Anterior cingulate cortex (tissue), 58 donors: ENCODE data around the gene ZNF460.

ENCODE experiments used
- DNase-seq, 58 donors: peaks; one replicate each; lab custom pipeline; 2025; lab: John Stamatoyannopoulos, UW

The ZNF460 gene

DNA sequence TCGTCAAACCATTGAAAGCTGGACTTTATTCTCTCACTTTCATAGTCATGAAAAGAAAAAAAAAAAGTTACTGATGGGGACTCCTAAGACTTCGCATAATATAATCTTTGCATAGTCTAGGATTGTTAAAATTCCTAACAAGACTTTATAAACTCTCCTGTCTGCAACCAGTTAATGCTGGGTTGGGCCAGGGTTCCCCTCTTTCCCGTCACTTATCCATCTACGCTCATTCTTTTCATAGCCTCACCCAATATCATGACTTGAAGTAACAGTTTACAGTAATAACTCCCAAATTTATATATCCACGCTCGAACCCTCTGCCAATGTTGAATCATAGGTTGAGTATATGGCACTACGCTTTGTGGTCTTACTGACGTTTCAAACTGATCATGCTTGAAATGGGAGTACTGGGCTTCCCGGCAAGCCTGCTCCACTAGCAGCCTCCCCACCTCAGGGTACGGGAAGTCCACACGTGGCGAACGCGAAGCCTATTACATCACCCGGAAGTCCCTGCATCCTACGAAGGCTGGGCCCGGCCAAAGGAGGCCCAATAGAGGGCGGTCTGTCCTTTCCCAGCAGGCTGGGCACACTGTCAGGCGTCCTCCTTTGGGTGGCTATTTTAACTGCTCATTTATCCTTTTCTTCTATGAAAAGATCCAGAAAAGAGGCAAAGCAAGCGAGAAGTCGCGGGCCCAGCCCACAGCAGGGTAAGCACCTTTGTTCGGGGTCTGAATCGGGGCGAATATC, 694 bp upstream of the ZNF460 start:
- DNase-seq = peak; percentile 54 to 95 (median 84)

DNA sequence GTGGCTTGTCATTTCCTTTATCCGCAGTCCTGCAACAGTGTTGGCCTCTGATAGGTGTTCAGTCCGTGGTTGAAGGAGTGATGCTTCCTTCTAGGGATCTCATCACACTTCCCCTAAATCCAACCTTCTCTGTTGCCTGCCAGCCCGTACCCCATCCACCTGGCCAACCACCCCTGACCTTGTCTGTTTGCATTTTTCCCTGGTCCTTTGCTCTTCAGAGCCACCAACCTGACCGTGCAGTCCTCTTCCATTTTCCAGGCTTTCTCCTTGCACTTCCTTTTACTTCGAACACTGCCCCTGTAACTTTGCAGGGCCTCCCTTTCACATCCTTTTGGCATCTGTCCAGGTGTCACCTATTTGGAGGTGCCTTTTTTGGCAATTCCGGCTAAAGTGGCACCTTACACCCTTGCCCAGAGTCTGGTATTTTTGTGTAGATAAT, 696 bp downstream of the ZNF460 start:
- DNase-seq = peak in 4 of 58 donors; percentile 1 to 27 (median 22)

DNA sequence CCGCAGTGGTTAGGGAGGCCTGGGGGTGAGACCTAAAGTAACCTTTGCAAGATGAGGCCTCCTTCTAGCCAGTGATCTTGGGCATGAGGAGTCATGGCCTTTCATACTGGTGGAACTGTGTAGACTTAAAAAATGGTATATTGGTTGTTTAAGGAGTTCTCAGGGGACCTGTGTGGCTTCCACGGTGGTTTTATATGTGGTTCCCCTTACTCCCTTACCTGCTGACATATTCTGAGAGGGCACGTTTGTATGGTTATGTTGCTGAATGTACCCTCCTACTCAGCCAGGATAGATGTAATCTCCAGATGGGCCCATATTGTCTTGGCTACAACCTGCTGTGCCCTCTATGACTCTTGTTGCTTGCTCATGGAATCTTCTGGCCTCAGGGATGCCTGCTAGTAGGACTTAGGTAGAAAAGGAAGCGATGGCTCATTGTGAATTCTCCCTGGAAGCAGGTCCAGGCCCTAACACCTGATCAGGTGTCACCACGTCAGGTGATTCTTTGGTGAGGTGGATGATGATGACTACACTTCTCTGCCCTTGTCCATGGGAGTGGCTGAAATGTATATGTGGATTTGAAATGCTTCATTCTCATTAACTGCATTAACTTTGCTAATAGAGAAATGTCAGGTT, 1.8 kb downstream of the ZNF460 start:
- no peak for DNase-seq

DNA sequence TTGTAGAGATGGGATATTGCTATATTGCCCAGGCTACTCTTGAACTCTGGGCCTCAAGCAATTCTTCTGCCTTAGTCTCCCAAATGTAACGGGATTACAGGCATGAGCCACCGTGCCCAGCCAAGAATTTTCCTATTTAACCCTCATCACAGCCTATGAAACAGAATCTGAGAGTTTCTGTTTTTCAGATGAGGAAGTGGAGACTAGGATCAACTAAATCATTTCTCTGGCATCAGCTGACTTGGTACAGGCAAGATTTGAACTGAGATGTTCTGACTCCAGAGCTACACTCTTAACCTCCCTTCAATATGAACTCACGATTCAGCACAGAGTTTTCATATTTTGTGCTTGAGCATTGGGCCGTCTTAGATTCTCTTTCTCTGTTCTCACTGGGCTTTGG, 8.1 kb downstream of the ZNF460 start:
- DNase-seq = no peak

DNA sequence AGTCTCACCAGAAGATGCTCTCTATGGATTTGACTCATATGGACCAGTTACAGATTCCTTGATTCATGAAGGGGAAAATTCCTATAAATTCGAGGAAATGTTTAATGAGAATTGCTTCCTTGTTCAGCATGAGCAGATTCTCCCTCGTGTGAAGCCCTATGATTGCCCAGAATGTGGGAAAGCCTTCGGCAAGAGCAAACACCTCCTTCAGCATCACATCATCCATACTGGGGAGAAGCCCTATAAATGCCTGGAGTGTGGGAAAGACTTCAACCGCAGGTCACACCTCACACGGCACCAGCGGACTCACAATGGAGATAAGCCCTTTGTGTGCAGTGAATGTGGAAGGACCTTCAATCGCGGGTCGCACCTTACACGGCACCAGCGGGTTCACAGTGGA, 10.7 kb downstream of the ZNF460 start:
- no peak for DNase-seq

DNA sequence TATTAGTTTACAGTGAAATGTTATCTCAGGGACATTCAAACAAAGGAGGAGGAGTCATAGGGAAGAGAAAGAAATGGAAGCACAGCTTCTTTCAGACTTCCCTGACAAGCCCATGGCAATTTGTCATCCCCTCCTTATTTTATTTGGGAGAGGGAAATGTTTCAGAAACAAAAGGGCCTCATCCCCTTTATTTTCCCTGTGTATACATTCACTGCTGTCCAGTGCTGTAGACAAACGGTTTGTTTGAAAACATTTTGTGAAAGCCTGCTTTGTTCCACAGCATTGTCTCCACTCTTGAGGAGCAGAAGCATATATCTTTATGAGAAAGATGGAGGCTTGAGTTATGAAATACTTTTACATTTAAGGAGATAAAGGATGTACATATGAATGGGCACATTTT, 12.3 kb downstream of the ZNF460 start:
- DNase-seq = no peak

DNA sequence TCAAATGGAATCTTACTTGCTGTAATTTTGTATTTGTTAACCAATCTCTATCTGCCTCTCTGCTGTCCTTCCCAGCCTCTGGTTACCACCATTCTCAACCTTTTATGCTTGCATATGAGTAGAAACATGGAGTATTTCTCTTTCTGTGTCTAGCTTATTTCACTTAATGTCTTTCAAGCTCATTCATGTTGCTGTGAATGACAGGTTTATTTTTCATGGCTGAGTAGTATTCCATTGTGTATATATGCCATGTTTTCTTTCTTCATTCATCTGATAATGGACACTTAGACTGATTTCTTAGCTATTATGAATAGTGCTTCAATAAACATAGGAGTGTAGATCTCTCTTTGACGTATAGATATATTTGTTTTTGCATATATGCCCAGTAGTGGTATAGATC, 13.4 kb downstream of the ZNF460 start:
- DNase-seq = no peak

DNA sequence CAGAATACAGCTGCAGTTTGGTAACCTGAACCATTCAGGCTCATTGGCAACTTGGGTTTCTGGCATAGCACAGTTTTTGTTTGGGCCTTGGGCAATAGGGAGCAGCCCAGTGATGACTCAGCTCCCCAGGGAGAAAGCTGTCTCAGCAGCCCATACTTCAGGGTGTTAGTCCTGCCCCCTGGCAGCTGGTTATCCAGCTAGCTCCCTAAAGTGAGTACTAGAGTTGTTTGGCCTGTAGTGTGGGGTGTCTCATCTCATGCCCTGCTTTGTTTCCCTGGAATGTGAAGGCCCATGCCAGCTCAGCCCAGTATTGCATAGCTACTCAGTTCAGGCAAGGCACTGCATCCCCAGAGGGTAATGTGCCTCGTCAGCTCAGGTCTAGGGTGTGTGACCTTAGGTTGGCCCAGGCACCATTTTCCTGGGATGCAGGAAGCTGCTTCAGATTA, 21.8 kb downstream of the ZNF460 start:
- peak in 2 of 58 donors; percentile 22 to 42 for DNase-seq

DNA sequence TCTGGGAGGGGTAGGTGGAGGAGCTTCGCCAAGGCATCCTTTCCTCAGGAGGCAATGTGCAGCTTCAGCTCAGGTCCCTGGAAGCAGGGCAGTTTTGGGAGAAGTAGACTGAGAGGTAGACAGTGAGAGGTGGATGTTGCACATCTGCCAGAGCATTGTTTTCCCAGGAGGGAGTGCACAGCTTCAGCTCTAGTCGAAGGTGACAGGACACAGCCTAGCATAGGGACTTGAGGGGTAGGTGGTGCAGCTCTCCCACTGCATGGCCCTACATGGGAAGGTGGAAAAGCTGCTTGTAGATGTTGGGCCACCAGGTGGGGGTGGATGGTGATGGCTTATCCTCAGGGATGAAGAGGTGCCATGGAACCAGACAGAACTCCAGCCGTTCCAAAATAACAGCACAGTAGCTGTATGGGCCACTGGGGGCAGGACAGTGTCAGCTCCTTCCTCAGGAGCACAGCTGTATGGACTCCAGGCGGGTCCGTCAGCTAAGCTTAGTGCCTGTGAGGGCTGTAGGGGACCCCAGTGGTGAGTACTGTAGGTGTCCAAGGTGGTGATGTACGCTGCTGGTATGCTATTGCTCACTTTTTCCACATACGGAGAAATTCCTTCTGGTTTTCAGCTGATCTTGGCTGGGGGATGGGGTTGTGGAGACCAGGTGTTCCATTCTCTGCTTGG, 22.6 kb downstream of the ZNF460 start:
- no peak for DNase-seq

DNA sequence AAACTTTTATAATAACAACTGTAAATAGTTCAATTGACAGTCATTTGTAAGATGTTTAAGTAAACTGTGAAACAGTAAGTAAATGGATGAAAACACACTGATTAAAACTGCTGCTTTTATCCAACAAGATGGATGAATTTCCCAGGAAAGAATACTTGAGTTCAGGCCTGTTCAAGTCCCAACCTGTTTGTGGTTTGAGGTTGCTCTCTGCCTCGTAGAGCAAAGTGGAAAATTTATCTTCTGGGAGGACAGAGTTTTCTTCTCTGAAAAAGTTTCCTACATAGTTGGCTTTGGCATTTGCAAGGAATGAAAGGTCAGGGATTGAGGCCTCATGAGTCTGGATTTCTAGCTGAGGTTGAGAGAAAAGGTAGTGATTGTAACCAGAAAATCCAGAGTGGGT, 24.8 kb downstream of the ZNF460 start:
- no peak for DNase-seq

DNA sequence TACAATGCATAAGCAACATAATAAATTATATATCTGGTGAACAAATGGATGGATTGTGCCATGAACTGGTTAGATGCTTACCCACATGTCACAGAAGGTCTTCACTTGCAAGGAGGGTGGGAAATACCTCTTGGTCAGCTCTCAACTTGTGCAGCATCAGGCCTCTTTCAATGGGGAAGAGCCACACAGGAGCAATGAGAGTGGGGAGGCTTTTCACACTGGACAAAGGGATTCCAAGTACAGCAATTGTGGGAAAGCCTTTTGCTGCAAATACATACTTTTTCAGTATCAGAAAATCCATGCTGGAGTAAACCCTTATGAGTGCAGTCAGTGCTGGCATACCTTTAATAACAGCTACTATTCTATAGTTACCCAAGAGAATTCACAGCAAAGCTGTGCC, 28.2 kb downstream of the ZNF460 start:
- DNase-seq = no peak

DNA sequence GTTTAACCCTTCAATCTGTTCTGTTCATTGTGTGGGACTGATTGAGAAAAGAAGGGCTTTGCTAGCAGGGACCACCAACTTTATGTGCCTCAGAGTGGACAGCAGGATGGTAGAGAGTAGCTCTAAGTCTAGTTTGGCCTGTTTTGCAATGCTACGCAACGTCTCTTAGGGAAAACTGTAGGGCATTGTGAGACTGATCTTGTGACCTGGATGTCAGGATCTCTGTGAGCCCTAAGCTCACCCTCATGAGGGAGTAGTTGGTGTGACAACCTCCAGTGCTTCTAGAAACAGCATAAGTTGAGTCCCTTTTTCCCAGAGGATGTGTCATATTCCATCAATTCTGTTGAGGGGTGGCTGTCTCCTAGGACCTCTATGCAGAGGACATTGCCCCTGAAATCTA, 30.5 kb downstream of the ZNF460 start:
- no peak for DNase-seq

DNA sequence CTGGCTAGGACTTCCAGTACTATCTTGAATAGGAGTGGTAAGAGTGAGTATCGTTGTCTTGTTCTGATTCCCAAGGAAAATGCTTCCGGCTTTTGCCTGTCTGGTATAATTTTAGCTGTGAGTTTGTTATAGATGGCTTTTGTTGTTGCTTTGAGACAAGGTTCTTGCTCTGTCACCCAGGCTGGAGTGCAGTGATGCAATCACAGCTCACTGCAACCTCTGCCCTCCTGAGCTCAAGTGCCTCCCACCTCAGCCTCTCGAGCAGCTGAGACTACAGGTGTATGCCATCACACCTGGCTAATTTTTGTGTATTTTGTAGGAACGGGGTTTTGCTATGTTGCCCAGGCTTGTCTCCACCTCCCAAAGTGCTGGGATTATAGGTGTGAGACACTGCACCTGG, 33.9 kb downstream of the ZNF460 start:
- DNase-seq = no peak

DNA sequence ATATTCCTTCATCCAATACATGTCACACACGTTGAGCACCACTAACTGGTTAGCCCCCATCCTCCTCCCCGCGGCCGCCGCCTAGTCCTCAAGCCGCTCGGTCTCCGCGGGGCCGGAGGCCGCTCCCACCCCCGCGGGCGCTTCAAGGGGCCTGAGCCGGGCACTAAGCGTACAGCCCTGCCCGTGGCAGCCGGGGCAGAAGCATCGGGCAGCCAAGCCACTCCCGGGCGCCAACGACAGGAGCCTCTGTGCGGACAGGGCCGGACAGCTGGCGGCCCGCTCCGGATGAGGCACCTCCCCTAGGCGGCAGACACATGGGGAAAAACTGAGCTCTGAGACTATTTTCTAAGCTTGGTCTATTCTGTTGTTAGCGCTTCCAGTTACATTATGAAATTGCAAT, 37.2 kb downstream of the ZNF460 start:
- DNase-seq = peak in 4 of 58 donors; percentile 0 to 10 (median 4)

DNA sequence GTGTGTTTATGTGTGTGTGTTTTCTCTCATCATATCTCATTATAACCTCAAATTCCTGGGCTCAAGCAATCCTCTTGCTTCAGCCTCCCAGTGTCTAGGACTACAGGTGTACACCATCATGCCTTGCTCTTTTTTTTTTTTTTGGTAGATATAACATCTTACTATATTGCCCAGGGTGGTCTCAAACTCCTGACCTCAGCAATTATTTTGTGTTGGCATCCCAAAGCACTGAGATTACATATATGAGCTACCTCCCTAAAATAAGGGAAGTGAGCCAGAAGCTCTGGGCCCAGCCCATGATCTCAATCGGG, 39.5 kb downstream of the ZNF460 start:
- no peak for DNase-seq

DNA sequence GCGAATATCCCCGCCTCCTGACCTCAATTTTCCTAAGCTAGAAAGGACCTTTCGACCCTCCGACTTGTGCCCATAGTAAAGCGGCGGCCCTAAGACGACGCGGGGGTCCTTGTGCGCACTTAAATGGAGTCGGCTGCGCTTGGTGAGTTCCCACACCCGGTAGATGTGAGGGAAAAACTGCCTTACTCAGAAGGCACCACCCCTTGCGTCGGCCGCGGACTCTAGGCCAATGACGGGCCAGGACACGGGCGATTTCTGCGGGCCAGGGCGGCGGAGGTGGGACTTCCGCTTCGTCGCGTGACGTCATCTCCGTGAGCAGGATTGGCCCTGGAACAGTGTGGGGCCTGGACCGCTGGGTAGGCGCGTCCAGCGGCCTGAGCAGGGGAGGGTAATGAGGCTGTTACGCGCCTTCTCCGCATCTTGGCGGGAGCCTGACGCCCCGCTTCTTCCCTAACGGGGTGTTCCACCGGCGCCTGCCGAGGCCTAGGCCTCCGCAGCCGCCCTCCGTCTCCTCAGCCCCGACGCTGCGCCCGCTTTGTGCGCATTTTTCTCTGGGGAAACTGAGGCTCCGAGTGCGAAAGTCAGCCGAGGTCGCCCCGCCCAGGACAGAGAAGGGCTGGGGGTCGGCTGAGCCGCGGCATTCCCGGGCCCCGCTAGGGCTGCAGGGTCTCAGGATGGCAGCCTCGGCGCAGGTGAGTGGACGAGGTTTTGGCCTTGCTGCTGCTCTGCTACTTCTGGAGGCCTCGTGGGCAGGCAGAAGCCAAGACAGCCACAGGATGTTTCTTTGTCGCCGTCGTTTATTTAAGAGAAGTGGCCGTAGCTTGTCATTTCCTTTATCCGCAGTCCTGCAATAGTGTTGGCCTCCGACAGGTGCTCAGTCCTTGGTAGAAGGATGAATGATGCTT, 40.1 kb downstream of the ZNF460 start, which contains the start of gene ZNF543:
Gene ZNF543 (plus strand): TSS at position 293 of the 905 bp plus-strand sequence. CDS start 382 bp downstream, at position 675.
- peak; percentile 68 to 98 (median 92) for DNase-seq

DNA sequence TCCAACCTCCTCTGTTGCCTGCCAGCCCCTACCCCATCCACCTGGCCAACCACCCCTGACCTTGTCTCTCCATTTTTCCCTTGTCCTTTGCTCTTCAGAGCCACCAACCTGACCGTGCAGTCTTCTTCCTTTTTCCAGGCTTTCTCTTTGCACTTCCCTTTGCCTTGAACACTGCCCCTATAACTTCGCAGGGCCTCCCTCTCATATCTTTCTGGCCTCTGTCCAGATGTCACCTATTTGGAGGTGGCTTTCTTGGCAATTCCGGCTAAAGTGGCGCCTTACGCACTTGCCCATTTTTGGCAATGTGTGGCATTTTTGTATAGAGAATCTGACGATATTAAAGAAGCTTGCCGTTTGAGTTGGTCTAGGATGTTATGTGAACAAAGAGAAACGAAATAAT, 40.8 kb downstream of the ZNF460 start:
- no peak for DNase-seq

DNA sequence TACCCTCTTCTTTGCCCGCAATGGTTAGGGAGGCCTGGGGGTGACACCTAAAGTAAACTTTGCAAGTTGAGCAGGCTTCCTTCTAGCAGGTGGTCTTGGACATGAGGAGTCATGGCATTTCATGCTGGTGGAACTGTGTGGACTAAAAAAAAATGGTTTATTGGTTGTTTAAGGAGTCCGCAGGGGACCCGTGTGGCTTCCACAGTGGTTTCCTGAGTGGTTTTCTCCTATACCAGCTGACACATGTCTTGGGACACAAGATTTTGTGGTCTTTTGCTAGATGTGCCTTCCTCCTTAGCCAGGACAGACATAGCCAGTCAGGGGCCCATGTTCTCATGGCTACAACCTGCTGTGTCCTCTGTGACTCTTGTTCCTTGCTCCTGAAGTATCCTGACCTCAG, 41.5 kb downstream of the ZNF460 start:
- no peak for DNase-seq

DNA sequence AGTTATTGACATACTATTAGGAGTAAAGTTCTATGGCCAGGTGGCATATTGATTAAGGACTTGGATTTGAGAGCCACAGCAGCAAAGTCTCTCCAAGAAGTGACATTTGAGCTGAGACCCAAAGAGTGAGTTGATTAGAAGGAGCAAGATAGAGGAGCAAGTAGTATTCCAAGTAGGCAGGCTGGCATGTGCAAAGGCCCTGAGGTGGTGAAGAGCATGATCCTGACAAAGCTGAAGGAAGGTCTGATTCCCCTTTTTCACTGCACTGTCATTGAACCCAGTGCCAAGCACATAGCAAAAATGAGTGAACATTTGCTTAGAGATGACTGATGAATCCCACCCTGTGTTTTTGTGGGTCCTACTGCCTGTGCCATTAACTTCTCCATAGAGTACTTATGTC, 44.7 kb downstream of the ZNF460 start:
- DNase-seq = no peak

DNA sequence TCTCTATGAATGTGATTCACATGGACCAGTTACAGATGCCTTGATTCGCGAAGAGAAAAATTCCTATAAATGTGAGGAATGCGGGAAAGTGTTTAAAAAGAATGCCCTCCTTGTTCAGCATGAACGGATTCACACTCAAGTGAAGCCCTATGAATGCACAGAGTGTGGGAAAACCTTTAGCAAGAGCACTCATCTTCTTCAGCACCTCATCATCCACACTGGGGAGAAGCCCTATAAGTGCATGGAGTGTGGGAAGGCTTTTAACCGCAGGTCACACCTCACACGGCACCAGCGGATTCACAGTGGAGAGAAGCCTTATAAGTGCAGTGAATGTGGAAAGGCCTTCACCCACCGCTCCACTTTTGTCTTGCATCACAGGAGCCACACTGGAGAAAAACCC, 47.7 kb downstream of the ZNF460 start:
- no peak for DNase-seq

DNA sequence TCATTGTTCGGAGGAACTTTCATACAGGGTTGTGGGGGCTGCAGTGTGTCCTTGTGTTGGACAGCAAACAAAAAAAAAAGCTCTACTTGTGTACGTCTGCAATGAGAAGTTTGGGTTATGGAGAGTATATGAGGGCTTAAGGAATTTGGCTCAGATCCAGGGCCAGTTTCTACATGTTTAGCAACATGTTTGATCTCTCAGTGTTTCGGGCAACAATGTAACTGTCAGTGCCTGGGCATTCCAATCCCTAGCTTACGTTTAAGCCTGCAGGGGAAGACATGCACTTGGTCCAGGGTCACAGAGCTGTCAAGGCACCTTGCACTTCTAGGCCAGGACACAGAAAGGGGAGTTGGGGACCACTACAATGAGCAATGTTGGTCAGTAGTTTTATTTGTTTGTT, 53.9 kb downstream of the ZNF460 start:
- no peak for DNase-seq
